Neural cell (in vitro differentiated cells): ENCODE data around the gene MARK1. TPM values are rescaled to one million over a fixed set of nuclear protein-coding genes. Genes with fewer than 3 reads are reported as not detected.
A peak's percentile ranks its signal among the peaks of the same experiment; 100 is the strongest.

Experiments used
- H2AFZ ChIP-seq: fragments of 200-600, 300-800 bp; sonication (generic), shearing (Covaris generic); 2 replicates; pipeline ENCODE4 v1.6.0; 2014; ENCODE audit warnings: low read depth, mild to moderate bottlenecking, antibody characterized with exemption, low read length, moderate library complexity
- H3F3A ChIP-seq: fragments of 200-600 bp; shearing (Covaris generic); 2 replicates; pipeline ENCODE4 v1.6.1; 2016; ENCODE audit warnings: mild to moderate bottlenecking, moderate library complexity, mixed read lengths, antibody characterized with exemption, low read length; ENCODE audit not compliant: insufficient read depth, poor library complexity, severe bottlenecking
- H3K27ac ChIP-seq: fragments of 200-600, 300-800 bp; sonication (generic), shearing (Covaris generic); 2 replicates; pipeline ENCODE4 v1.5.1; 2014; ENCODE audit warnings: mild to moderate bottlenecking, low read length, moderate library complexity
- H3K27me3 ChIP-seq: fragments of 300-800, 200-600 bp; sonication (generic), shearing (Covaris generic); 2 replicates; pipeline ENCODE4 v1.6.0; 2014; ENCODE audit warnings: mild to moderate bottlenecking, low read depth, low read length, moderate library complexity; ENCODE audit not compliant: insufficient read depth
- H3K36me3 ChIP-seq: fragments of 300-800, 200-600 bp; sonication (generic), shearing (Covaris generic); 2 replicates; pipeline ENCODE4 v1.5.1; 2014; ENCODE audit warnings: mild to moderate bottlenecking, antibody characterized with exemption, low read length, moderate library complexity; ENCODE audit not compliant: insufficient read depth
- H3K4me2 ChIP-seq: fragments of 300-800, 200-600 bp; sonication (generic), shearing (Covaris generic); 2 replicates; pipeline ENCODE4 v1.6.0; 2014; ENCODE audit warnings: mild to moderate bottlenecking, low read length
- H3K4me3 ChIP-seq: fragments of 300-800, 200-600 bp; sonication (generic), shearing (Covaris generic); 2 replicates; pipeline ENCODE4 v1.5.1; 2014; ENCODE audit warnings: mild to moderate bottlenecking, low read length, moderate library complexity
- H3K79me2 ChIP-seq: fragments of 200-600 bp; shearing (Covaris generic); replicated peaks from 2 replicates; pipeline ENCODE4 v1.6.0; 2014; ENCODE audit warnings: mild to moderate bottlenecking, low read length, moderate library complexity; ENCODE audit not compliant: insufficient read depth
- H3K9ac ChIP-seq: fragments of 300-800, 200-600 bp; sonication (generic), shearing (Covaris generic); 2 replicates; pipeline ENCODE4 v1.6.1; 2016; ENCODE audit warnings: mild to moderate bottlenecking, low read length, mixed read lengths
- H3K9me2 ChIP-seq: fragments of 200-600 bp; shearing (Covaris generic); 2 replicates; pipeline ENCODE4 v1.6.1; 2016; ENCODE audit warnings: mild to moderate bottlenecking, low read length, mixed read lengths; ENCODE audit not compliant: insufficient read depth
- H3K9me3 ChIP-seq: fragments of 200-600, 300-800 bp; sonication (generic), shearing (Covaris generic); 2 replicates; pipeline ENCODE4 v1.6.1; 2016; ENCODE audit warnings: mild to moderate bottlenecking, mixed run types, low read length, moderate library complexity, mixed read lengths
- H4K20me1 ChIP-seq: fragments of 200-600 bp; shearing (Covaris generic); 2 replicates; pipeline ENCODE4 v1.6.1; 2016; ENCODE audit warnings: mild to moderate bottlenecking, mixed run types; ENCODE audit not compliant: insufficient read depth
- CTCF ChIP-seq: fragments of 450-650 bp; IDR thresholded peaks from 2 replicates; pipeline ENCODE4 v1.5.1; 2014; ENCODE audit warnings: antibody characterized with exemption, mild to moderate bottlenecking, moderate library complexity; ENCODE audit not compliant: poor library complexity, severe bottlenecking
- MXI1 ChIP-seq: fragments of 450-650 bp; conservative IDR thresholded peaks from 2 replicates; pipeline ENCODE4 v1.6.1; 2014; ENCODE audit warnings: antibody characterized with exemption, mild to moderate bottlenecking; ENCODE audit not compliant: poor library complexity, severe bottlenecking
- POLR2AphosphoS5 ChIP-seq: IDR thresholded peaks from 2 replicates; pipeline ENCODE4 v1.6.1; 2012
- RAD21 ChIP-seq: fragments of 450-650 bp; conservative IDR thresholded peaks from 2 replicates; pipeline ENCODE4 v1.6.1; 2014; ENCODE audit warnings: antibody characterized with exemption, mild to moderate bottlenecking, moderate library complexity
- SMC3 ChIP-seq: fragments of 450-650 bp; conservative IDR thresholded peaks from 2 replicates; pipeline ENCODE4 v1.6.1; 2014; ENCODE audit warnings: antibody characterized with exemption, mild to moderate bottlenecking, moderate library complexity; ENCODE audit not compliant: poor library complexity
- TAF1 ChIP-seq: IDR thresholded peaks from 2 replicates; pipeline ENCODE4 v1.6.1; 2012; ENCODE audit warnings: low read depth
- polyA plus RNA-seq: library from polyadenylated mRNA; depleted of rRNA; stranded (reverse); fragments of >200 nt; gene quantifications from 2 replicates; pipeline ENCODE4 v1.2.3, GENCODE V29; 2014
- TF ChIP-seq, protein P1 (sequence below): IDR thresholded peaks from 2 replicates; pipeline ENCODE4 v1.6.1; 2012; ENCODE audit warnings: borderline replicate concordance

The MARK1 gene
- polyA plus RNA-seq, 1 donor from 2014 or later, result 38.6 TPM

DNA sequence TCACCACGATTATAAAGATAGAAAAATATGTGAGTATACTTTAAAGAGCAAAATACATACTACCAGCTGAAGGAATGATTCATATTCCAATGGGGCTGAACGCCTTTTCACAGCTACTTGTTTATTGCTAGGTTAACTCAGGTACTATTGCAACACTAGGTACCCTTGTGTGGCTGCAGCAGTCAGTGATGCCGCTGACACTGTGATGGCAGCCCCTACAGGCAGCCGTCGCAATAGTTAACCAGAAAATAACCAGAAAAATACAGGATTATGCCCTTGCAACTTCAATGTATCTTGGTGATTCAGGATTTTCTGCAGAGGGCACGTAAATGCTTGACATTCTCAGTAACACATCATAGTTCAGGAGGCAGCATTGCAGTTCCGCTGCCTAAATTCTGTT lies 1.6 kb upstream of the MARK1 start:
- Histone ChIP-seq H3K4me3 (no peak overlapping the region), H3K79me2 (peaks cover 13% of the 10 kb centered on the region), H3F3A (no peaks in the 10 kb centered on the region), H4K20me1 (no peaks in the 10 kb centered on the region), H3K9ac (no peak overlapping the region), H2AFZ (no peak overlapping the region), H3K27me3 (no peaks in the 10 kb centered on the region), H3K27ac (no peak overlapping the region), H3K36me3 (no peaks in the 10 kb centered on the region), H3K9me3 (no peaks in the 10 kb centered on the region), H3K4me2 (no peak overlapping the region), H3K9me2 (no peaks in the 10 kb centered on the region)
- TF ChIP-seq SMC3 (peak; percentile 48), MXI1 (no peak), RAD21 (peak; percentile 59), CTCF (peak; percentile 63)
- TF ChIP-seq, protein P1, sequence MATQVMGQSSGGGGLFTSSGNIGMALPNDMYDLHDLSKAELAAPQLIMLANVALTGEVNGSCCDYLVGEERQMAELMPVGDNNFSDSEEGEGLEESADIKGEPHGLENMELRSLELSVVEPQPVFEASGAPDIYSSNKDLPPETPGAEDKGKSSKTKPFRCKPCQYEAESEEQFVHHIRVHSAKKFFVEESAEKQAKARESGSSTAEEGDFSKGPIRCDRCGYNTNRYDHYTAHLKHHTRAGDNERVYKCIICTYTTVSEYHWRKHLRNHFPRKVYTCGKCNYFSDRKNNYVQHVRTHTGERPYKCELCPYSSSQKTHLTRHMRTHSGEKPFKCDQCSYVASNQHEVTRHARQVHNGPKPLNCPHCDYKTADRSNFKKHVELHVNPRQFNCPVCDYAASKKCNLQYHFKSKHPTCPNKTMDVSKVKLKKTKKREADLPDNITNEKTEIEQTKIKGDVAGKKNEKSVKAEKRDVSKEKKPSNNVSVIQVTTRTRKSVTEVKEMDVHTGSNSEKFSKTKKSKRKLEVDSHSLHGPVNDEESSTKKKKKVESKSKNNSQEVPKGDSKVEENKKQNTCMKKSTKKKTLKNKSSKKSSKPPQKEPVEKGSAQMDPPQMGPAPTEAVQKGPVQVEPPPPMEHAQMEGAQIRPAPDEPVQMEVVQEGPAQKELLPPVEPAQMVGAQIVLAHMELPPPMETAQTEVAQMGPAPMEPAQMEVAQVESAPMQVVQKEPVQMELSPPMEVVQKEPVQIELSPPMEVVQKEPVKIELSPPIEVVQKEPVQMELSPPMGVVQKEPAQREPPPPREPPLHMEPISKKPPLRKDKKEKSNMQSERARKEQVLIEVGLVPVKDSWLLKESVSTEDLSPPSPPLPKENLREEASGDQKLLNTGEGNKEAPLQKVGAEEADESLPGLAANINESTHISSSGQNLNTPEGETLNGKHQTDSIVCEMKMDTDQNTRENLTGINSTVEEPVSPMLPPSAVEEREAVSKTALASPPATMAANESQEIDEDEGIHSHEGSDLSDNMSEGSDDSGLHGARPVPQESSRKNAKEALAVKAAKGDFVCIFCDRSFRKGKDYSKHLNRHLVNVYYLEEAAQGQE, result no peak

DNA sequence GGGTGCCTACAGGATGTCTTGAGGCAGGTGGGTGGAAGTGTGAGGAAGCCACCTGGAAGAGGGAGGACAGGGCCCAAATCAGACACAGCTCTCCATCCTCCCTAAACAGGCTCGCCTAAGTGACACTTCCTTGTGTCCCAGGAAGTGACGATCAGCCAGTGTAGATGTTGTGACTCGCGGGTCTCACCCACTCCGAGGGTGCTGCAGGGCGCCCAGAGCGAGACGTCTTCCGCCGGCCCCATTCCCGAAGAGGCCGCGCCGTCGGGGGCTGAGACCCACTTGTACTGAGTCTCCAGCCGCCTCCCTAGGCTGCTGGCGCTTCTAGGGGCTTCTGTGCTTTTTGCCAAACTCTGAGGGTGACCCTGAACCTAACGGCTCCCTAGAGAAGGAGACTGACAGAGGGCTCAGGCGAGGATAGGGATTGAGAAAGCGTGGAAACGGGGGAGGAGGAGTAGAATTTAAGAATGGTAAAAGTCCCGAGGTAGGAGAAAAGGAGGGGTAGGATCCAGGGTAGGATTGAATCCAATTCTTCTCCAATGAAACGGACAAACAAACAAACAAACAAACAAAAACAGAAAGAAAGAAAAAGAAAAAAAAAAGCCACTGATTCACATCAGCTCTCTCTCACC lies 543 bp upstream of the MARK1 start:
- H2AFZ ChIP-seq, result peak overlapping the region; percentile 47
- H3K79me2 ChIP-seq, result peaks cover 24% of the 10 kb centered on the region
- H3K27ac ChIP-seq, result peak overlapping the region; percentile 64
- H4K20me1 ChIP-seq, result no peaks in the 10 kb centered on the region
- peak overlapping the region; percentile 88 for H3K9ac ChIP-seq
- H3K4me2 ChIP-seq, result peak overlapping the region; percentile 35
- no peaks in the 10 kb centered on the region for H3K27me3 ChIP-seq
- no peaks in the 10 kb centered on the region for H3F3A ChIP-seq
- no peaks in the 10 kb centered on the region for H3K9me3 ChIP-seq
- no peaks in the 10 kb centered on the region for H3K9me2 ChIP-seq
- TF ChIP-seq TAF1 (no peak), POLR2AphosphoS5 (peak; percentile 41)
- H3K36me3 ChIP-seq, result no peaks in the 10 kb centered on the region
- H3K4me3 ChIP-seq, result peak overlapping the region; percentile 66

- Histone ChIP-seq H3K4me3 (peak overlapping the region; percentile 88), H3K4me2 (peak overlapping the region; percentile 36), H3K9ac (peak overlapping the region; percentile 88), H2AFZ (peak overlapping the region; percentile 62), H3K27ac (peak overlapping the region; percentile 85), H3K79me2 (peaks cover 39% of the 10 kb centered on the region), H3K27me3 (no peaks in the 10 kb centered on the region), H4K20me1 (no peaks in the 10 kb centered on the region), H3K36me3 (no peaks in the 10 kb centered on the region), H3F3A (no peaks in the 10 kb centered on the region), H3K9me3 (no peaks in the 10 kb centered on the region), H3K9me2 (no peaks in the 10 kb centered on the region)
- TF ChIP-seq, protein P1, result peak; percentile 5
- no peak for TF ChIP-seq MXI1
These were observed 954 bp downstream of the MARK1 start for GRCh38 chr1:220528679-220529501.
